Loucy (cell line): Measurements from ENCODE around the gene ERCC6L2.

Experiments used
- CTCF ChIP-seq: fragments of 200-600 bp; sonication (generic); conservative IDR thresholded peaks from 2 replicates; pipeline ENCODE4 v1.5.1; 2014; ENCODE audit warnings: mild to moderate bottlenecking, antibody characterized with exemption, low read length
- EZH2phosphoT487 ChIP-seq: fragments of 200-600 bp; IDR thresholded peaks from 2 replicates; pipeline ENCODE4 v1.6.1; 2018; ENCODE audit warnings: antibody characterized with exemption, mild to moderate bottlenecking, moderate library complexity, borderline replicate concordance

- TF ChIP-seq CTCF, result no peak
- TF ChIP-seq EZH2phosphoT487, result no peak
These were observed 77.0 kb downstream of the ERCC6L2 start for GRCh38 chr9:95952471-95952870.
